Tongue (tissue), 2 donors: ENCODE results near the gene SETD1A. TPM values are rescaled to one million over a fixed set of nuclear protein-coding genes. Genes with fewer than 3 reads are reported as not detected.
"Not testable (repeated sequence)": the region's sequence is repeated elsewhere in the genome, so short reads cannot be mapped to it uniquely, and the experiment has no call there.

Experiments
- DNase-seq: peaks from one replicate; pipeline ENCODE4 v3.0.0-alpha.2; 2015
- total RNA-seq: library from RNA; depleted of rRNA; stranded (reverse); fragments of >200 nt; gene quantifications from one replicate; pipeline ENCODE4 v1.2.3, GENCODE V29; 2014

The SETD1A gene
- total RNA-seq, 1 donor from 2014 or later: 4.6 TPM

- DNase-seq: no peak
Measured at GRCh38 chr16:31000671-31001382, 43.3 kb downstream of the SETD1A start.

- no peak for DNase-seq
Measured at GRCh38 chr16:31001507-31002249, 44.1 kb downstream of the SETD1A start.

- peak; percentile 50 for DNase-seq
Measured at GRCh38 chr16:31002250-31002700, 44.7 kb downstream of the SETD1A start.

GRCh38 chr16:31002862-31003341 is 45.3 kb downstream of the SETD1A start:
- peak; percentile 74 for DNase-seq

GRCh38 chr16:31003744-31004143 is 46.2 kb downstream of the SETD1A start:
- DNase-seq: no peak

- no peak for DNase-seq
Measured at GRCh38 chr16:31004658-31005057, 47.1 kb downstream of the SETD1A start.

- no peak for DNase-seq
Measured at GRCh38 chr16:31005350-31006085, 48.0 kb downstream of the SETD1A start.

- DNase-seq: no peak
Measured at GRCh38 chr16:31006086-31006385, 48.5 kb downstream of the SETD1A start.

GRCh38 chr16:31006589-31006988 is 49.0 kb downstream of the SETD1A start:
- DNase-seq: no peak

GRCh38 chr16:31007684-31008083 is 50.1 kb downstream of the SETD1A start:
- DNase-seq: no peak

- DNase-seq: no peak
Measured at GRCh38 chr16:31008149-31008548, 50.6 kb downstream of the SETD1A start.

GRCh38 chr16:31008551-31008950 is 51.0 kb downstream of the SETD1A start:
- DNase-seq: no peak

- DNase-seq: no peak
Measured at GRCh38 chr16:31009120-31009519, 51.6 kb downstream of the SETD1A start.

- DNase-seq: no peak
Measured at GRCh38 chr16:31009894-31010584, 52.5 kb downstream of the SETD1A start.

GRCh38 chr16:31010585-31011325 is 53.2 kb downstream of the SETD1A start, which contains the start of gene STX1B:
Gene STX1B, minus strand, starts transcription at chr16:31010638. Its CDS starts 242 bp downstream, at chr16:31010396.
- DNase-seq: peak; percentile 79

GRCh38 chr16:31011815-31012214 is 54.3 kb downstream of the SETD1A start:
- DNase-seq: not testable (repeated sequence)

- DNase-seq: not testable (repeated sequence)
Measured at GRCh38 chr16:31013292-31013691, 55.7 kb downstream of the SETD1A start.

- DNase-seq: no peak
Measured at GRCh38 chr16:31016018-31016417, 58.5 kb downstream of the SETD1A start.

GRCh38 chr16:31017756-31018155 is 60.2 kb downstream of the SETD1A start:
- not testable (repeated sequence) for DNase-seq

GRCh38 chr16:31020536-31020935 is 63.0 kb downstream of the SETD1A start:
- no peak for DNase-seq

- DNase-seq: peak; percentile 44
Measured at GRCh38 chr16:31022544-31023251, 65.1 kb downstream of the SETD1A start.
